Suprapubic skin (tissue), 3 donors: ENCODE results near the gene RIPOR3.

Source experiments
- POLR2AphosphoS5 ChIP-seq, 3 donors: sonication (generic); formaldehyde crosslinking; IDR thresholded peaks; one replicate each; pipeline ENCODE4 v1.6.1; 2017; ENCODE audit warnings: antibody characterized with exemption in 3 of 3
- TF ChIP-seq, protein P1 (sequence below), 2 donors: fragments of 200-600 bp in 1 of 2; fragments of 450-650 bp in 1 of 2; sonication (generic) in 1 of 2; IDR thresholded peaks; one replicate each; pipeline ENCODE4 v1.5.1; 2016 to 2019; ENCODE audit warnings: antibody characterized with exemption in 2 of 2, mild to moderate bottlenecking in 1 of 2, moderate library complexity in 1 of 2

GRCh38 chr20:50555662-50556061, 135.7 kb downstream of the RIPOR3 start:
- TF ChIP-seq POLR2AphosphoS5 (IDR thresholded peaks at IDR 0.05): no peak
- TF ChIP-seq, protein P1, sequence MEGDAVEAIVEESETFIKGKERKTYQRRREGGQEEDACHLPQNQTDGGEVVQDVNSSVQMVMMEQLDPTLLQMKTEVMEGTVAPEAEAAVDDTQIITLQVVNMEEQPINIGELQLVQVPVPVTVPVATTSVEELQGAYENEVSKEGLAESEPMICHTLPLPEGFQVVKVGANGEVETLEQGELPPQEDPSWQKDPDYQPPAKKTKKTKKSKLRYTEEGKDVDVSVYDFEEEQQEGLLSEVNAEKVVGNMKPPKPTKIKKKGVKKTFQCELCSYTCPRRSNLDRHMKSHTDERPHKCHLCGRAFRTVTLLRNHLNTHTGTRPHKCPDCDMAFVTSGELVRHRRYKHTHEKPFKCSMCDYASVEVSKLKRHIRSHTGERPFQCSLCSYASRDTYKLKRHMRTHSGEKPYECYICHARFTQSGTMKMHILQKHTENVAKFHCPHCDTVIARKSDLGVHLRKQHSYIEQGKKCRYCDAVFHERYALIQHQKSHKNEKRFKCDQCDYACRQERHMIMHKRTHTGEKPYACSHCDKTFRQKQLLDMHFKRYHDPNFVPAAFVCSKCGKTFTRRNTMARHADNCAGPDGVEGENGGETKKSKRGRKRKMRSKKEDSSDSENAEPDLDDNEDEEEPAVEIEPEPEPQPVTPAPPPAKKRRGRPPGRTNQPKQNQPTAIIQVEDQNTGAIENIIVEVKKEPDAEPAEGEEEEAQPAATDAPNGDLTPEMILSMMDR (IDR thresholded peaks at IDR 0.05): no peak
